Memory B cell (primary cell): ENCODE measurements around the gene OFD1.

ENCODE experiments used
- ATAC-seq: fragments of 150-1000 bp; cut with Tn5 transposase; 2 replicates; pipeline ENCODE4 v1.10.0; 2021; ENCODE audit warnings: low read depth, mild to moderate bottlenecking, moderate library complexity
- DNase-seq, 2 donors: peaks; one replicate each; pipeline ENCODE4 v3.0.0; 2022; ENCODE audit warnings: low spot score in 2 of 2
- H3K27ac Mint-ChIP-seq: one replicate; pipeline ENCODE4 v1.8.0; 2022; ENCODE audit warnings: mild to moderate bottlenecking, moderate library complexity, mixed read lengths
- H3K27me3 Mint-ChIP-seq: one replicate; pipeline ENCODE4 v1.8.0; 2022; ENCODE audit warnings: mixed read lengths
- H3K36me3 Mint-ChIP-seq: one replicate; pipeline ENCODE4 v1.8.0; 2022; ENCODE audit warnings: mild to moderate bottlenecking, mixed read lengths
- H3K4me1 Mint-ChIP-seq: one replicate; pipeline ENCODE4 v1.8.0; 2022; ENCODE audit warnings: mixed read lengths
- H3K4me3 Mint-ChIP-seq: one replicate; pipeline ENCODE4 v1.8.0; 2022; ENCODE audit warnings: mild to moderate bottlenecking, moderate library complexity, mixed read lengths
- H3K9me3 Mint-ChIP-seq: one replicate; pipeline ENCODE4 v1.8.0; 2022; ENCODE audit warnings: mixed read lengths

The OFD1 gene

DNA sequence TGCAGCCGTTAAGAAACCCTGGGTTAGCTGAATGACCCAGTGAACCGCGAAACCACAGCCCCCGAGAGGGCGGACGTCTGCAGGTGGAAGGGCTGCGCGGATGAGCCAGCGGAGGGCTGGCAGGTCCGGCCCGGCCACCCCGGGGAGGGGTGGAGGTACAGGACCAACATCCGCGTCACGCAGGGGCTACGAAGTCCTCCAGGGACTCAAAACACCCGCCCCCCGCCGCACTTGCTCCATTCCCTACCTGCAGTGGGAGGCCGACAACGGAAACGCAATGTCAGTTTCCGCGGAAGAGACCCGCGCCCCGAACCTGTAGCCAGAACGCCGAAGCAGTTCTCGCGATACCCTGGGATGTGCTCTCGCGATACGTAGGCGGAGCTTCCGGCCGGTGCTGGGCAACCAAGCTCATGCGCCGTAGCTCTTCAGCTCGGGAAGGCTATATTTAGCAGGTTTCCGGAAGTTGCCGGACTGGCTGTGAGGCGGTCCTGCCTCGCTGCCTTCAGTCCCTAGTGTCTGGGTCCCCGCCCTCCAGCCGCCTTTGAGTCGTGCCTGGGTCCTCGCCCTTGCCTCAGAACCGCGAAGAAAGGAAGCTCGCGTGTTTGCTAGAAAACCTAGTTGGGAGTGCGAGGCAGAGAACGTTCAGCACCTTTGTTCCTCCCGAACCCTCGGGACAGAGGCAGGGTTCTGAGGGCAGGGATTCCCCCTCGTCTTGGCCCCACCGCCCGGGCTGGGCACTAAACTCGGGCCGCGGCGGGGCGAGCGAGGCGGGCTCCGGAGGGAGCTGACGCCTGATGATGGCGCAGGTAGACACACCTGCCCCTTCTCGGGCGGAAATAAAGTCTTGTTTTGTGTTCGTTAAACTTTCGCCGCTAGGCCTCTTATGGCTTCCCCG is at the start of gene OFD1, which contains the start of gene TRAPPC2:
Gene OFD1, plus strand, starts transcription at position 471 of the 895 bp plus-strand sequence. Its CDS starts 324 bp downstream, at position 795.
Gene TRAPPC2, minus strand, starts transcription at position 343 of the 895 bp plus-strand sequence. CDS start 14,657 bp downstream, outside the sequence.
- ATAC-seq = peak; percentile 85
- Mint-ChIP-seq H3K9me3 (no peaks in the 10 kb centered on the region), H3K36me3 (peaks cover 7% of the 10 kb centered on the region), H3K4me3 (peak within 1 kb of the TSS; percentile 97), H3K4me1 (peaks cover 22% of the 10 kb centered on the region), H3K27ac (peak within 1 kb of the TSS; percentile 95), H3K27me3 (no peaks in the 10 kb centered on the region)
- DNase-seq = peak; percentile 83 to 95

GRCh38 chrX:13685126-13685763 is 49.3 kb upstream of the OFD1 start:
- Mint-ChIP-seq H3K27me3 (no peaks in the 10 kb centered on the region), H3K4me3 (no peak overlapping the region), H3K27ac (no peak overlapping the region), H3K36me3 (no peaks in the 10 kb centered on the region), H3K9me3 (no peaks in the 10 kb centered on the region), H3K4me1 (peaks cover 10% of the 10 kb centered on the region)
- DNase-seq (no peak), ATAC-seq (no peak)

DNA sequence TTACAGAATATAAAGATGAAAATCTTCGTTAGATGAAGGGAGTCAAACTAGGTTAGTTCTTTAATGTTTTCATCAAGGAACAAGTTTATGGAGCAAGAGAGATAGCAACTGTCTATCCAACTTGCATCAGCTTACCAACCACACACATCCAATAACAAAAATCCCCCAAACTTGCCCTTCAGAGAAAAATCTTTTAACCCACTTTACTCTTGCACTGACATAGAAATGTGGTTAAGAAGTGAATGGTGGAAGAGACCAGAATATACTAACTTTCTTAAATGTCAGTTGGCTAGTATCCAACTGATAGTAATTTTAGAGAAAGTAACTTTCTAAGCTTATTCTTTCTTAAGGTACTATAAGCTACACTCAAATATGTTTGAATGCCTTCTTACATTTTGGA is 47.3 kb upstream of the OFD1 start:
- DNase-seq (no peak), ATAC-seq (no peak)
- H3K36me3 Mint-ChIP-seq = no peaks in the 10 kb centered on the region
- H3K4me1 Mint-ChIP-seq = peaks cover 19% of the 10 kb centered on the region
- H3K27ac Mint-ChIP-seq = no peak overlapping the region
- no peaks in the 10 kb centered on the region for H3K9me3 Mint-ChIP-seq
- peak overlapping the region; percentile 19 for H3K4me3 Mint-ChIP-seq
- H3K27me3 Mint-ChIP-seq = no peaks in the 10 kb centered on the region

- DNase-seq (no peak), ATAC-seq (no peak)
- no peaks in the 10 kb centered on the region for H3K27me3 Mint-ChIP-seq
- peak overlapping the region; percentile 88 for H3K4me3 Mint-ChIP-seq
- H3K27ac Mint-ChIP-seq = peak overlapping the region; percentile 94
- H3K36me3 Mint-ChIP-seq = no peaks in the 10 kb centered on the region
- H3K9me3 Mint-ChIP-seq = no peaks in the 10 kb centered on the region
- H3K4me1 Mint-ChIP-seq = peaks cover 29% of the 10 kb centered on the region
Measured at GRCh38 chrX:13688384-13688957, 46.1 kb upstream of the OFD1 start.

DNA sequence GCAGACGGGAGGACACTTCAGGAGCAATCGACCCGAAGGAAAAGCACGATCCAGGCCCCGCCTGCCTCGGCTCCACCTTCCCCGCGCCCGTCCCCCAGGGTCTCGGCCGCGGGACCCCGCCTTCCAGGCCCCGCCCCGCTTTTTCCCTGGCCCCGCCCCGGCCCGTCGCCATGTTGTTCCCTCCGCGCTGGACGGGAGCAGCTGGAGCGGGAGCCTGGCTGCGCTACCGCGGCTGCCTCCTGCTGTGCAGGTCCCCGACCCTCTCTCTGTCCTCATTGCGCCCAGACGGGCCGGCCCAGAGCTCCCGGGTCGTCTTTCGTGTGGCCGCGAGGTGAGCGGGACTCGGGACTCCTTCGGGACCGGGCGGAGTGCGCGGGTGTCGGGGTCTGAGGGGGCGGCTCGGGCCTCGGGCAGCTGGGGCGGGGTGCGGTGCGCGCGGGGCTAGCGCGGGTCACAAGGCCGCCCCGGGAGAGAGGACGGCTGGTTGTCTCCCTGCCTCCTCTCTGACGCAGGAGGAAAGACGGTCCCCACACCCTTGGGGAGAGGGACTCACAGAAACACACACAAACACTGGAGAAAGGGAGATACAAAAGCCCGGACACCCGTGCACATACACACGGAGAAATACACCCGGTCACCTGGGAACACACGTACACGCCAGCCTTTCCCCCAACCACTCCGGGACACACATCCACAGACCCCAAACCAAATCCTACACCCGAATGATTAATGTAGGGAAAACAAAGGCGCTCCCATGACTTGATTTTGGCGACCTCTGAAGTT is 45.4 kb upstream of the OFD1 start, which contains the start of gene RAB9A:
Gene RAB9A, plus strand, starts transcription at position 171 of the 783 bp plus-strand sequence. CDS start 19,619 bp downstream, outside the sequence.
- H3K4me1 Mint-ChIP-seq = peaks cover 33% of the 10 kb centered on the region
- no peaks in the 10 kb centered on the region for H3K36me3 Mint-ChIP-seq
- H3K4me3 Mint-ChIP-seq = peak within 1 kb of the TSS; percentile 88
- DNase-seq (peak; percentile 58 to 76), ATAC-seq (peak; percentile 86)
- H3K27ac Mint-ChIP-seq = peak within 1 kb of the TSS; percentile 94
- H3K27me3 Mint-ChIP-seq = no peaks in the 10 kb centered on the region
- H3K9me3 Mint-ChIP-seq = no peaks in the 10 kb centered on the region

- no peaks in the 10 kb centered on the region for H3K9me3 Mint-ChIP-seq
- peak overlapping the region; percentile 88 for H3K4me3 Mint-ChIP-seq
- peak overlapping the region; percentile 94 for H3K27ac Mint-ChIP-seq
- DNase-seq = no peak
- no peaks in the 10 kb centered on the region for H3K27me3 Mint-ChIP-seq
- ATAC-seq = no peak
- H3K36me3 Mint-ChIP-seq = no peaks in the 10 kb centered on the region
- H3K4me1 Mint-ChIP-seq = peaks cover 33% of the 10 kb centered on the region
Measured at GRCh38 chrX:13689741-13690211, 44.8 kb upstream of the OFD1 start.

- Mint-ChIP-seq H3K4me1 (peaks cover 36% of the 10 kb centered on the region), H3K27me3 (no peaks in the 10 kb centered on the region), H3K9me3 (no peaks in the 10 kb centered on the region), H3K36me3 (peaks cover 2% of the 10 kb centered on the region), H3K27ac (peak overlapping the region; percentile 85), H3K4me3 (peak overlapping the region; percentile 88)
- no peak for DNase-seq
- ATAC-seq = no peak
Measured at GRCh38 chrX:13690836-13691235, 43.7 kb upstream of the OFD1 start.

DNA sequence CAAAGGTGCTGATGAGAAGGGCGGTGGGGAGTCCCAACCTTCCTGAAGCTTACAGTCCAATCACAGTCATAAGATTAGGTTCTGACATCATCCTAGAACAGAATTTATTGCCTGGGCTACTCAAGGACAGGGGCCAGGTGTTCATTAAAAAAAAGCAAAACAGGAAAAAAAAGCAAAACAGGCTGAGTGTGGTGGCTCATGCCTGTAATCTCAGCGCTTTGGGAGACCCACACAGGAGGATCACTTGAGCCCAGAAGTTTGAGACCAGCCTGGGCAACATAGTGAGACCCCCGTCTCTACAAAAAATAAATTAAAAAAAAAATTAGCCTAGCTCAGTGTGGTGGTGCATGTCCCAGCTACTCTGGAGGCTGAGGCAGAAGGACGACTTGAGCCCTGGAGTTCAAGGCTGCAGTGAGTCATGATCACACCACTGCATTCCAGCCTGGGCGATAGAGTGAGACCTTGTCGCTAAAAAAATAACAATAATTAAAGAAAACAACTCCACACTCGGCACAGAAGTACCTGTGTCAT is 42.6 kb upstream of the OFD1 start:
- no peaks in the 10 kb centered on the region for H3K9me3 Mint-ChIP-seq
- DNase-seq (no peak), ATAC-seq (peak; percentile 51)
- peaks cover 40% of the 10 kb centered on the region for H3K4me1 Mint-ChIP-seq
- H3K36me3 Mint-ChIP-seq = peaks cover 2% of the 10 kb centered on the region
- no peaks in the 10 kb centered on the region for H3K27me3 Mint-ChIP-seq
- peak overlapping the region; percentile 56 for H3K27ac Mint-ChIP-seq
- H3K4me3 Mint-ChIP-seq = peak overlapping the region; percentile 39

- Mint-ChIP-seq H3K27ac (peak overlapping the region; percentile 56), H3K4me3 (peak overlapping the region; percentile 52), H3K36me3 (peaks cover 2% of the 10 kb centered on the region), H3K27me3 (no peaks in the 10 kb centered on the region), H3K9me3 (no peaks in the 10 kb centered on the region), H3K4me1 (peaks cover 46% of the 10 kb centered on the region)
- no peak for DNase-seq
- ATAC-seq = no peak
Measured at GRCh38 chrX:13692771-13693231, 41.7 kb upstream of the OFD1 start.

DNA sequence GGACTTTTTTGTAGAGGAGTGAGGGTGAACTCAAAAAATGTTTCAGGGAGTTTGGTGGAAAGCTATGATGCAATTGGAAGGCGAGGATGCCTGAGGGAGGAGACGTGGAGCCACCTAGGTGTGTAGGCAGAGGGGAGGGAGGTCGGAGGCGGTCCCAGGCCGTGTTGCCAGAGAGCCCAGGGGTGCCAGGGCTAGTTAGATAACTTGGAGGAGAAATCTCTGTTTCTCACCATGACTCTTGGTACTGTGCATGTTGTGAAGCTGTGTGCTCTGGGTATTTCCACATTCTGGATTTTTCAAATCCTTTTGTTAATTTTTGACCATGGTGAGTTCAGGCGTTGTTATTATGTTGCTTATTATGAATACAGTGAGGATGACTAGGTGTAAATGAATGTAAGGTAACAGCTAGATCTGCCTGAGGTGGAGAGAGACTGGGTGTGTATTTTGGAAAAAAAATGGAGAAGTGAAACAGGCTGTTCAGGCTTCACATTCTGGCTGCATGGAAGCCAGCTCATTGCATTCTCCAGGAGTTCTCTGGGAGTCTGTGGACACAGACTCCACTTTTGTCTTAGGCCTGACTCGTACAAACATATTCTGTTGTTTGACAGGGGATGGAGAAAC is 41.1 kb upstream of the OFD1 start:
- H3K4me3 Mint-ChIP-seq = peak overlapping the region; percentile 52
- peak overlapping the region; percentile 56 for H3K27ac Mint-ChIP-seq
- ATAC-seq = no peak
- peaks cover 43% of the 10 kb centered on the region for H3K4me1 Mint-ChIP-seq
- no peak for DNase-seq
- H3K27me3 Mint-ChIP-seq = no peaks in the 10 kb centered on the region
- H3K9me3 Mint-ChIP-seq = no peaks in the 10 kb centered on the region
- peaks cover 2% of the 10 kb centered on the region for H3K36me3 Mint-ChIP-seq

GRCh38 chrX:13694359-13694758 is 40.2 kb upstream of the OFD1 start:
- Mint-ChIP-seq H3K36me3 (peaks cover 4% of the 10 kb centered on the region), H3K27me3 (no peaks in the 10 kb centered on the region), H3K27ac (no peak overlapping the region), H3K9me3 (no peaks in the 10 kb centered on the region), H3K4me3 (no peak overlapping the region), H3K4me1 (peaks cover 48% of the 10 kb centered on the region)
- DNase-seq = no peak
- no peak for ATAC-seq

DNA sequence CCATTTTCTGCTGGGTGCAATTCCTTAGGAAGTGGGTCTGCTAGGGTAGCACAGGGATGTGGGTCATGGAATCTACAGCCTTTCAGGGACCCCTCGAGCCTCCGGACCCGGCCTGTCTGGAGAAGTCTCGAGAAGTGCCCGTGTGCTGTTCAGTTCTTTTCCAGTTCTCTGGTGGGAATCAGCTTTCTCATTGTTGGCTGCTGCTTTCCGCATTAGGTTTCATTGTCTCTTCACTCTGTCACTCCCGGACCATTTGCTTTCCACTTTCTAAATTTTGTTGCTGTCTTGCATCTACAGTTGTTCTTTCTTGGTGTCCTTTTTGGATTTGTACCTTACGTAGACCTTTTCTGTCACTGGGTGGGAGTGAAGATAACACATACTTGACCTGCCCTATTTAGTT is 39.6 kb upstream of the OFD1 start:
- Mint-ChIP-seq H3K4me3 (no peak overlapping the region), H3K27ac (peak overlapping the region; percentile 32), H3K36me3 (peaks cover 4% of the 10 kb centered on the region), H3K9me3 (no peaks in the 10 kb centered on the region), H3K27me3 (no peaks in the 10 kb centered on the region), H3K4me1 (peaks cover 50% of the 10 kb centered on the region)
- no peak for ATAC-seq
- no peak for DNase-seq
